K562 (cell line): ENCODE results near the gene SCRN1. TPM values are rescaled to one million over a fixed set of nuclear protein-coding genes. Genes with fewer than 3 reads are reported as not detected.

ENCODE experiments used
- ATAC-seq: fragments of 200-7000 bp; cut with Tn5 transposase; 3 replicates; pipeline ENCODE4 v1.9.1; 2020; ENCODE audit warnings: moderate library complexity
- BruUV-seq: library from RNA; stranded (reverse); fragments of 400-500 nt; replicated peaks from 2 replicates; lab custom pipeline; 2021; lab: Mats Ljungman, UMichigan
- CTCF ChIA-PET: fragments of 300-600 bp; formaldehyde crosslinking; extraction: SDS; loops from one replicate; lab custom pipeline; 2021; ENCODE audit warnings: low intra/inter-chr PET ratio; lab: Yijun Ruan, JAX
- POLR2A ChIA-PET: fragments of 300-600, 350-650 bp; sonication (Branson Sonifier 250); formaldehyde crosslinking; extraction: SDS; loops from one replicate; lab custom pipeline; 2021; ENCODE audit warnings: antibody characterized with exemption, inconsistent platforms; lab: Yijun Ruan, JAX
- DNase-seq, 4 experiments: peaks; one replicate each; pipeline versions ENCODE4 v3.0.0 to v3.0.0-alpha.2; 2011 to 2018; ENCODE audit warnings: low spot score in 3 of 4, mixed read lengths in 3 of 4; ENCODE audit errors: extremely low read depth in 1 of 4
- FAIRE-seq: peaks from 2 replicates; lab custom pipeline; 2011; peaks lifted over from hg19 to GRCh38; lab: Jason Lieb, UNC
- H2AFZ ChIP-seq: 2 replicates; pipeline ENCODE4 v1.6.0; 2011; ENCODE audit warnings: low read depth, low read length, control low read depth, inconsistent platforms
- H3K27ac ChIP-seq: fragments of 200-600 bp; 3 replicates; pipeline ENCODE4 v1.8.0; 2011; ENCODE audit warnings: low read depth, mild to moderate bottlenecking, control low read depth, inconsistent platforms, low read length, moderate library complexity, mixed read lengths; ENCODE audit errors: extremely low read depth
- H3K27me3 ChIP-seq, 2 experiments: fragments of 300-600 bp in 1 of 2; 2 replicates in 1 of 2; 3 replicates in 1 of 2; pipeline versions ENCODE4 v1.6.0 to v1.8.0; 2011; ENCODE audit warnings: inconsistent platforms in 2 of 2, low read length in 2 of 2, mild to moderate bottlenecking in 1 of 2, mixed read lengths in 1 of 2, moderate library complexity in 1 of 2; ENCODE audit not compliant: control insufficient read depth in 2 of 2, insufficient read depth in 2 of 2
- H3K36me3 ChIP-seq: fragments of 300-600 bp; 3 replicates; pipeline ENCODE4 v1.8.0; 2011; ENCODE audit warnings: mild to moderate bottlenecking, low read length, inconsistent platforms; ENCODE audit not compliant: control insufficient read depth, insufficient read depth
- H3K4me1 ChIP-seq, 2 experiments: fragments of 200-600 bp in 1 of 2; replicated peaks in 1 of 2; 2 replicates in 1 of 2; 3 replicates in 1 of 2; pipeline versions ENCODE4 v1.5.1 to v1.8.0; 2011; ENCODE audit warnings: inconsistent platforms in 2 of 2, low read length in 2 of 2, mild to moderate bottlenecking in 1 of 2, mixed read lengths in 1 of 2, moderate library complexity in 1 of 2; ENCODE audit not compliant: control insufficient read depth in 2 of 2, insufficient read depth in 2 of 2
- H3K4me2 ChIP-seq: 2 replicates; pipeline ENCODE4 v1.6.1; 2011; ENCODE audit warnings: low read length, control low read depth, inconsistent platforms, mixed read lengths; ENCODE audit not compliant: insufficient read depth
- H3K4me3 ChIP-seq: fragments of 200-600 bp; sonication (generic), shearing (Covaris generic); 2 replicates; pipeline ENCODE4 v1.5.1; 2016; ENCODE audit warnings: control low read depth, inconsistent platforms
- H3K79me2 ChIP-seq: fragments of 200-600 bp; 3 replicates; pipeline ENCODE4 v1.8.0; 2011; ENCODE audit warnings: low read length, inconsistent platforms; ENCODE audit not compliant: control insufficient read depth, insufficient read depth
- H3K9ac ChIP-seq, 2 experiments: 2 replicates each; pipeline versions ENCODE4 v1.6.0 to v1.6.1; 2011; ENCODE audit warnings: low read depth in 2 of 2, low read length in 2 of 2, control low read depth in 1 of 2, inconsistent platforms in 1 of 2, mild to moderate bottlenecking in 1 of 2, mixed read lengths in 1 of 2; ENCODE audit not compliant: insufficient read depth in 1 of 2
- H3K9me1 ChIP-seq: one replicate; pipeline ENCODE4 v1.6.0; 2011; ENCODE audit warnings: inconsistent platforms, mild to moderate bottlenecking, low read length, moderate library complexity; ENCODE audit not compliant: control insufficient read depth, insufficient read depth
- H3K9me3 ChIP-seq: replicated peaks from 2 replicates; pipeline ENCODE4 v1.5.1; 2011; ENCODE audit warnings: low read depth, low read length, inconsistent platforms; ENCODE audit not compliant: control insufficient read depth, insufficient read depth
- H4K20me1 ChIP-seq: replicated peaks from 2 replicates; pipeline ENCODE4 v1.6.1; 2011; ENCODE audit warnings: low read length, inconsistent platforms, mixed read lengths; ENCODE audit not compliant: control insufficient read depth, insufficient read depth
- ARID2 ChIP-seq: fragments of 450-650 bp; IDR thresholded peaks from 2 replicates; pipeline ENCODE4 v1.6.1; 2017; ENCODE audit warnings: antibody characterized with exemption, mild to moderate bottlenecking
- ARID3A ChIP-seq: IDR thresholded peaks from 2 replicates; pipeline ENCODE4 v1.6.1; 2012; ENCODE audit warnings: low read depth, low read length, improper control_type of control experiment, borderline replicate concordance
- TFE3 ChIP-seq: fragments of 450-650 bp; formaldehyde crosslinking; IDR thresholded peaks from 2 replicates; pipeline ENCODE4 v1.4.0; 2020; ENCODE audit warnings: mild to moderate bottlenecking, mixed read lengths
- USF2 ChIP-seq: sonication (generic); formaldehyde crosslinking; IDR thresholded peaks from 2 replicates; pipeline ENCODE4 v1.5.0; 2020; ENCODE audit warnings: missing genetic modification reagents
- ZNF146 ChIP-seq: IDR thresholded peaks from one replicate; pipeline ENCODE4 v1.6.1; 2018; ENCODE audit warnings: missing compliant biosample characterization; ENCODE audit not compliant: unreplicated experiment
- ZNF707 ChIP-seq: fragments of 250-450 bp; sonication (Bioruptor Pico); conservative IDR thresholded peaks from 2 replicates; pipeline ENCODE4 v1.8.0; 2022; ENCODE audit warnings: inconsistent platforms, mild to moderate bottlenecking, moderate library complexity
- WGBS: fragments of 100-300 bp; shearing (Covaris generic); methylation state at CpG from one replicate; pipeline ENCODE4 v1.1.6; 2016; ENCODE audit warnings: low coverage, mixed read lengths; ENCODE audit not compliant: insufficient coverage; ENCODE audit errors: missing lambda C conversion rate; 5-methylcytosine and 5-hydroxymethylcytosine counted together
- in situ Hi-C: fragments of 300-500 bp; cut with MboI; formaldehyde crosslinking; loops from 4 replicates; pipeline ENCODE4 v1.15.0; 2018; ENCODE audit warnings: inconsistent platforms, mixed read lengths
- intact Hi-C: fragments of 100-400 bp; cut with micrococcal nuclease; formaldehyde crosslinking; loops from 2 replicates; pipeline ENCODE4 v1.14.2; 2022
- polyA plus RNA-seq, 8 experiments: library from polyadenylated mRNA; depleted of rRNA in 4 of 8; stranded (reverse) in 5 of 8; unstranded in 3 of 8; fragments of >200 nt; fragmentation: Nextera tagmentation in 2 of 8; fragmentation: Illumina TruSeq in 1 of 8; extraction: Ambion mirVana in 2 of 8; extraction: Trizol in 1 of 8; gene quantifications; 2 replicates each; pipeline versions ENCODE4 v1.2.1 to v1.2.3, GENCODE V29; 2011 to 2014; ENCODE audit warnings: inconsistent platforms in 1 of 8, missing spikeins in 1 of 8
- total RNA-seq, 7 experiments: library from RNA; depleted of rRNA in 6 of 7; stranded (reverse); fragments of >200 nt in 6 of 7; fragmentation: Illumina TruSeq in 2 of 7; extraction: Trizol in 2 of 7; gene quantifications; 2 replicates each; pipeline versions ENCODE4 v1.2.1 to v1.2.3, GENCODE V29; 2011 to 2021; ENCODE audit warnings: low replicate concordance in 1 of 7

Gene SCRN1
- total and polyA plus RNA-seq, 9 of the 15 experiments (the other 6 are each of a cell fraction or from before 2014, with no cell fraction given), result 0.13 to 1.4 (median 0.20) TPM

DNA sequence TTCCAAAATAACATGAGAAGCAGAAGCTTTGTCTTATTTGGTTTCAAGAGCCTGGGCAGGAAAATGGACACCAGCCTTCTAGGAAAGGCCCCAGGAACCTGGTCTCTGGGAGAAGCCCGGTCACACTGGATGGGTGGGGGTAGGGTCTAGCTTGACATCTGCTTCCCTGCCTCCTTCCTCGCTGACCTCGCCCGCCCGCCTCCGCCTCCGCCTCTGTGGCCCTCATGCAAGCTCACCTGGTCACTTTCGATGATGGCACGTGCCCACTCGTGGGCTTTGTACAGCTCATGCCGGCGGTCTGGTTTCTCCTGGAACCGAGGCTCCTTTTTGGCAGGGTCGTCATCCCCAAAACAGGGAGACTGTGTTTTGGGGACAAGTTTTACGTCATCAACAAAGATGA is 63.4 kb downstream of the SCRN1 start:
- in situ Hi-C loops, result no loop called here
- no peaks in the 10 kb centered on the region for H3K9me1 ChIP-seq
- ChIA-PET POLR2A (interaction anchor here (0.5 to 0.6 kb wide), 2 partner anchors 111 to 257 kb away, joined by 3 to 4 read pairs; no protein-coding TSS in a partner anchor), CTCF (no interaction called here)
- H3K9ac ChIP-seq, result no peak overlapping the region
- H3K4me1 ChIP-seq, result peaks cover 2 to 7% of the 10 kb centered on the region in 2 experiments; a peak in 3 of 5 replicates
- H3K79me2 ChIP-seq, result no peaks in the 10 kb centered on the region
- H3K27ac ChIP-seq, result no peak overlapping the region
- no peak for TF ChIP-seq ARID3A
- TF ChIP-seq ZNF146 (CRISPR knock-in tag), result no peak
- no peak for TF ChIP-seq ARID2
- peaks cover 4 to 25% of the 10 kb centered on the region in 2 experiments; a peak in 2 of 5 replicates for H3K27me3 ChIP-seq
- no peak for FAIRE-seq
- WGBS, result 33% methylated on average over 15 of the region's 15 CpGs
- ATAC-seq, result no peak
- H4K20me1 ChIP-seq, result 0 out of 2 replicates have a peak, but pooled peaks cover 3% of the 10 kb centered on the region
- intact Hi-C loops, result no loop called here
- DNase-seq, result no peak
- no peaks in the 10 kb centered on the region for H3K9me3 ChIP-seq
- no peaks in the 10 kb centered on the region for H3K36me3 ChIP-seq
- BruUV-seq, result no TSS peak
- no peak overlapping the region for H3K4me2 ChIP-seq
- no peak overlapping the region for H3K4me3 ChIP-seq
- peak overlapping the region; percentile 27; the same call in 1 of the 2 replicates for H2AFZ ChIP-seq

DNA sequence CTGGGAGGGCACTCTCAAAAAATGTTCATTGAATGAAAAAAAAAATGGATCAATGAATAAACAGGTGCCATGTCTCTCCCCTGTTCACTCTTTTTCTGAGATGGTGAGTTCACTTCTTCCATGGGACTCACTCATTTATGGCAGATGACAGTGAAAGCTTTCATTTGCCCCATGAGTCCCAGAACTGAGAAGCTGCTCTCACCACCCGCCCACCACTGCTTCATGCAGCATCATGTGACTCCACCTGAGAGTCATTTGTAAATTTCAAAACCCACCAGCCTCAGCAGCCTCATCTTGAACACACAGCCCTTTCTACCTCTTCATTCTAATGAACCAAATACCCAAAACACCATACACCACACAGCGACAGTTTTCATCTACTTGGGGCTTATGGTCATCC is 64.9 kb downstream of the SCRN1 start:
- peaks cover 2 to 7% of the 10 kb centered on the region in 2 experiments; a peak in 3 of 5 replicates for H3K4me1 ChIP-seq
- in situ Hi-C loops, result no loop called here
- H3K27me3 ChIP-seq, result peaks cover 4 to 28% of the 10 kb centered on the region in 2 experiments; a peak in 2 of 5 replicates
- ATAC-seq (no peak), DNase-seq (no peak), FAIRE-seq (no peak)
- H3K79me2 ChIP-seq, result no peaks in the 10 kb centered on the region
- intact Hi-C loops, result no loop called here
- no peak overlapping the region for H3K4me3 ChIP-seq
- WGBS, result 10% methylated on average over 2 of the region's 2 CpGs
- BruUV-seq, result no TSS peak
- ChIA-PET CTCF (no interaction called here), POLR2A (interaction anchor here (1.1 to 1.9 kb wide), 2 partner anchors 8 to 137 kb away, joined by 4 to 7 read pairs; no protein-coding TSS in a partner anchor)
- no peaks in the 10 kb centered on the region for H3K9me3 ChIP-seq
- TF ChIP-seq TFE3 (peak; percentile 17; the same call in 1 of the 2 replicates), ZNF707 (CRISPR knock-in tag) (no peak), USF2 (CRISPR knock-in tag) (peak; percentile 24; the same call in 1 of the 2 replicates)
- H4K20me1 ChIP-seq, result 0 out of 2 replicates have a peak, but pooled peaks cover 3% of the 10 kb centered on the region
- H3K36me3 ChIP-seq, result no peaks in the 10 kb centered on the region
- no peak overlapping the region for H3K27ac ChIP-seq
- no peak overlapping the region for H2AFZ ChIP-seq
- no peak overlapping the region for H3K9ac ChIP-seq
- no peaks in the 10 kb centered on the region for H3K9me1 ChIP-seq
- H3K4me2 ChIP-seq, result no peak overlapping the region
